Glomerular visceral epithelial cell (primary cell): ENCODE measurements around the gene MAGEB6B.
"Not testable (repeated sequence)": the region's sequence is repeated elsewhere in the genome, so short reads cannot be mapped to it uniquely, and the experiment has no call there.

Experiments used
- DNase-seq: peaks from one replicate; pipeline ENCODE4 v3.0.0-alpha.2; 2016; ENCODE audit errors: extremely low spot score

The MAGEB6B gene

GRCh38 chrX:26160301-26160700, at the start of gene MAGEB6B:
TSS of gene MAGEB6B (plus strand) at chrX:26160601. CDS start at chrX:26160601, 0 bp downstream.
- DNase-seq = no peak

- no peak for DNase-seq
Observed at GRCh38 chrX:26138274-26138673, 22.1 kb upstream of the MAGEB6B start, which contains the start of gene MAGEB18. TSS of gene MAGEB18 (plus strand) at chrX:26138343. CDS start at chrX:26138986, 643 bp downstream.

GRCh38 chrX:26146024-26146423, 14.4 kb upstream of the MAGEB6B start:
- no peak for DNase-seq

- DNase-seq = no peak
Observed at GRCh38 chrX:26192204-26192603, 31.8 kb downstream of the MAGEB6B start, which contains the start of gene MAGEB6. TSS of gene MAGEB6 (plus strand) at chrX:26192440. CDS start at chrX:26193847, 1,407 bp downstream.

GRCh38 chrX:26203561-26203960, 43.2 kb downstream of the MAGEB6B start:
- no peak for DNase-seq

GRCh38 chrX:26204717-26205116, 44.3 kb downstream of the MAGEB6B start:
- not testable (repeated sequence) for DNase-seq

- DNase-seq = no peak
Observed at GRCh38 chrX:26208012-26208411, 47.6 kb downstream of the MAGEB6B start.
